ENCODE measurements around the gene GDPD5.
A peak's percentile ranks its signal among the peaks of the same experiment; 100 is the strongest.

GDPD5 gene

DNA sequence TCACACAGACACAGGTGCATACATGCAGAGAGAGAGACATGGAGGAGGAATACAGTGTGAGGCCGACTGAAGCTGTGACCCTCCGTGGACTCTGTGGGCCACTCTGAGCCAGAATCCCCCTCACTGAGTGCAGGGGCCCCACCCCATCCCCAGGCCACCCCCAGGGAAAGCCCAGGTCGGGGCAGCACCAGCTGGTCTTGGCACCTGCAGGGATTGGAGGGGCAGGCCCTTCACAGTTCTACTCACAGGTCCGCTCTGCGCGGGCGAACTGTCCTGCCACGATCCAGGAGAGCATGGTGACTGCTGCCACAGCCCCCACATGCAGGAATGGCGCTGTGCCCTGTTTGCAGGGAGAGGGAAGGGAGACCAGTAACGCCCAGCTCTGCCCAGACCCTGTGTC, 76.5 kb downstream of the GDPD5 start:
- H3K9me3 ChIP-seq (ENCODE audit: control insufficient read depth, low read length), result no peaks in the 10 kb centered on the region
- H3K36me3 ChIP-seq (ENCODE audit: control insufficient read depth, insufficient read depth, low read length), result peaks cover 3% of the 10 kb centered on the region
- H3K27me3 ChIP-seq (replicated peaks; ENCODE audit: control insufficient read depth, insufficient read depth, low read length, poor library complexity, severe bottlenecking), result no peaks in the 10 kb centered on the region
- no peaks in the 10 kb centered on the region for H3K4me1 ChIP-seq (ENCODE audit: control insufficient read depth, insufficient read depth, low read length, poor library complexity, severe bottlenecking)
- no peak for DNase-seq
- no peak overlapping the region for H3K27ac ChIP-seq (ENCODE audit: insufficient read depth, low read length, poor library complexity, severe bottlenecking)
- H3K4me3 ChIP-seq (ENCODE audit: insufficient read depth, low read depth, low read length, poor library complexity, severe bottlenecking), result no peak overlapping the region

DNA sequence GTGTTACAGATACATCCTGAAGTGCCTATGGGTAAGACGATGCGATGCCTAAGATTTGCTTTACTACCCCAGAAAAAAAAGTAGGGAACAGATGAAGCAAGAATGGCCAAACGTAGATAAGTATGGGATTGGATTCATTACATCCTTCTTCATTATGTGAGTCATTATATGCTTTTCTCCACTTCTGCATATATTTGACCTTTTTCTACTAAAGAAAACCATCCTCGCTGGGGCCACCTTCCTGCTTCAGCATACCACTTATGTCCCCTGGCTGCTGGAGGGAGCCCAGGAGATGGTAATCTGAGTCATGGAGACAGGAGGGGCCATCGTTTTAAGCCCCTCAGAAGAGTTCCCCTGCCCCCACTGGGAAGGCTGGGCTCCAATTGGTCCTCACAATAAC, 78.3 kb downstream of the GDPD5 start:
- no peaks in the 10 kb centered on the region for H3K36me3 ChIP-seq (ENCODE audit: control insufficient read depth, insufficient read depth, low read length)
- H3K4me1 ChIP-seq (ENCODE audit: control insufficient read depth, insufficient read depth, low read length, poor library complexity, severe bottlenecking), result no peaks in the 10 kb centered on the region
- DNase-seq, result no peak
- H3K9me3 ChIP-seq (ENCODE audit: control insufficient read depth, low read length), result no peaks in the 10 kb centered on the region
- no peak overlapping the region for H3K4me3 ChIP-seq (ENCODE audit: insufficient read depth, low read depth, low read length, poor library complexity, severe bottlenecking)
- H3K27ac ChIP-seq (ENCODE audit: insufficient read depth, low read length, poor library complexity, severe bottlenecking), result no peak overlapping the region
- no peaks in the 10 kb centered on the region for H3K27me3 ChIP-seq (replicated peaks; ENCODE audit: control insufficient read depth, insufficient read depth, low read length, poor library complexity, severe bottlenecking)

DNA sequence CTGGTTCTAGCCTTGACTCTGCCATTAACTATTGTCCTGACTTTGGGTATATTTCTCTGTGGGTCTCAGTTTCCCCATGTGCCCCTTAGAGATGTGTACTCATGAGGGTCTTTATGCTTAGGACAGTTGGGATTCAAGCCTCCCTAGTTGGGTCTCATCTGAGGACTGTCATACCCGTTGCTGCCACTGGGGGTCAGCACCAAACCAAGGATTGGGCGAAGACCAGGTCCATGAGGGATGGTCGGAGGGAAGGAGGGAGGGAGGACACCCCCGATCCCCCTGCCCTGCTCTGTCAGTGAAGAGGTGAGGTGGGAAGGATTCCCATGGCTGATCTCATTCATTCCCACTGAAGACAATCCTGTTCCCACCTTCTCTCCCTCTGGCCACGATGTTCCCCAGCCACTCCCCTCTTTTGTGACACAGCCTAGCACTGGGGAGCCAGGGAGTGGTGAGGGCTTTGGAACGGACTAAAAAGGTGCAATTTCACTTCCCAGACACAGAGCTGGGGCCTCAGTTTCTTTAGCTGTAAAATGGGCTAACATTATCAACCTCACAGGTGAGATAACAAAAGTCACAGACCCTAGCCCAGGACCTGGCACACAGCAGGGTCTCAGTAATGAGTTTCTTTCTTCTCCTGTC, 80.3 kb downstream of the GDPD5 start:
- no peak overlapping the region for H3K27ac ChIP-seq (ENCODE audit: insufficient read depth, low read length, poor library complexity, severe bottlenecking)
- no peaks in the 10 kb centered on the region for H3K4me1 ChIP-seq (ENCODE audit: control insufficient read depth, insufficient read depth, low read length, poor library complexity, severe bottlenecking)
- peaks cover 16% of the 10 kb centered on the region for H3K36me3 ChIP-seq (ENCODE audit: control insufficient read depth, insufficient read depth, low read length)
- no peak overlapping the region for H3K4me3 ChIP-seq (ENCODE audit: insufficient read depth, low read depth, low read length, poor library complexity, severe bottlenecking)
- H3K27me3 ChIP-seq (replicated peaks; ENCODE audit: control insufficient read depth, insufficient read depth, low read length, poor library complexity, severe bottlenecking), result no peaks in the 10 kb centered on the region
- H3K9me3 ChIP-seq (ENCODE audit: control insufficient read depth, low read length), result no peaks in the 10 kb centered on the region
- peak; percentile 48 to 59 (median 54) for DNase-seq

DNA sequence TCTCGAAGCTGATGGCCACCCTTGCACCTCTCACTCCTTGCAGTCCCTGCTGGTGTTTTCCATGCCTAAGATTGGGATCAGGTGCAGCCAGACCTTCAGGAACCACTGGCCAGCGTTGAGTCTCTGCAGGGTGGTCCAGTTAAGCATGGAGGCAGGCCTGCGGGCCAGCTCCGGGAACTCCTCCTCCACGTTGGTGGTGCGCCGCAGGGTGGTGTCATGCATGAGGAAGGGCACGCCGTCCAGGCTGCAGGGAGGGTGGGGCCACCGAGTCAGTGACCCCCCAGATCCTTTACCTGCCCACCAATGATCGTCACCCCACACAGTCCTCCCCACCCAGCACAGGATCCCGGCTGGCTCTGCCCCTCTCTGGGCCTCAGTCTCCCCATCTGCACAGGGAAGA, 82.7 kb downstream of the GDPD5 start:
- DNase-seq, result no peak
- H3K27ac ChIP-seq (ENCODE audit: insufficient read depth, low read length, poor library complexity, severe bottlenecking), result no peak overlapping the region
- no peaks in the 10 kb centered on the region for H3K4me1 ChIP-seq (ENCODE audit: control insufficient read depth, insufficient read depth, low read length, poor library complexity, severe bottlenecking)
- peaks cover 21% of the 10 kb centered on the region for H3K36me3 ChIP-seq (ENCODE audit: control insufficient read depth, insufficient read depth, low read length)
- no peak overlapping the region for H3K4me3 ChIP-seq (ENCODE audit: insufficient read depth, low read depth, low read length, poor library complexity, severe bottlenecking)
- H3K27me3 ChIP-seq (replicated peaks; ENCODE audit: control insufficient read depth, insufficient read depth, low read length, poor library complexity, severe bottlenecking), result no peaks in the 10 kb centered on the region
- H3K9me3 ChIP-seq (ENCODE audit: control insufficient read depth, low read length), result no peaks in the 10 kb centered on the region

DNA sequence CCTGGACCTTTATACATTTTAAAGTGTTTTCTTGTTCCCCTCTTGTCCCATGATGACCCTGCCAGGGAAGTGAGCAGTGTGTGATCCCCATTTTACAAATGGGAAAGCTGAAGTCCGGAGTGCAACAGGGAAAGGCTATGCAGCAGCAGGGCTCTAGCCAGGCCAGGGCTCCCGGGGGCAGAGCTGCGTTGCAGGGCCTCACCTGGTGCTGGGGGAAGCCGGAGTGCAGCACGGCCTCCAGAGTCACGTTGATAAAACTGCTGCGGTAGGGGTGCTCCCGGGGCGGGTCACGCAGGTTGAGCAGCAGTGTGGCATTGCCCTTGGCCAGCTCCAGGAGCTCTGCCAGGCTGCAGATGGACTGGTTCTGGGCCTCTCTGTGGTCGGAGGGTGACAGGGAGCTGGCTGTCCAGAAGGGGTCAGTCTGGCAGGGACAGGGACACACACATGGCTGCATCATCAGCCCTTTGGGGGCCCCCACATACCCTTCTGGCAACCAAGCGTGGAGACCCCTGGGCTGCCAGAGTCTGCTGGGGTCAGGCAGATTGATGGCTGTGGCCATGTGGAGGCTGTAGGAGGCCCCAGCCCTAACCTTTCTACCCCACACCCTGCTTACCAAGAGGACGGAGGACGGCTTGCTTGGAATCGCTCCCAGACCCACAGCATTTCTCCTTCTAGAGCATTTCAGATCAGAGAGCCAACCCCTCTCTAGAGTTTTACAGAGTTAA, 83.4 kb downstream of the GDPD5 start:
- Histone ChIP-seq H3K4me3 (ENCODE audit: insufficient read depth, low read depth, low read length, poor library complexity, severe bottlenecking) (no peak overlapping the region), H3K9me3 (ENCODE audit: control insufficient read depth, low read length) (no peaks in the 10 kb centered on the region), H3K36me3 (ENCODE audit: control insufficient read depth, insufficient read depth, low read length) (peaks cover 21% of the 10 kb centered on the region), H3K4me1 (ENCODE audit: control insufficient read depth, insufficient read depth, low read length, poor library complexity, severe bottlenecking) (no peaks in the 10 kb centered on the region), H3K27ac (ENCODE audit: insufficient read depth, low read length, poor library complexity, severe bottlenecking) (no peak overlapping the region), H3K27me3 (replicated peaks; ENCODE audit: control insufficient read depth, insufficient read depth, low read length, poor library complexity, severe bottlenecking) (no peaks in the 10 kb centered on the region)
- DNase-seq, result no peak

DNA sequence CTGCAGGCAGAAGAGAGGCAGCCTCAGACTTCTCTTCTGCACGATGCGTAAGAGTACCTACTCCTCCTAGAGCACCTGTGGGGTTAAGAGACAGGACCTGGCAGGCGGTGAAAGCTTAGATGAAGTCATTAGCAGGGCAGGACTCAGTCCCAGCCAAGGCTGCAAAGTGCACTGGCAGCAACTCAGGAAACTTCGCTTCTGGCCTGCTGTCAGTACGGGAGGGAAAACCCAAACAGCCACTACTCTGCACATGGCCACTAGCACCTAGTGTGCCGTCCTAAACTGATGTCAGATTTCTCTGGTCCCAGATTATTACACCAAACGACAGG, 84.0 kb downstream of the GDPD5 start:
- peaks cover 21% of the 10 kb centered on the region for H3K36me3 ChIP-seq (ENCODE audit: control insufficient read depth, insufficient read depth, low read length)
- DNase-seq, result no peak
- no peak overlapping the region for H3K4me3 ChIP-seq (ENCODE audit: insufficient read depth, low read depth, low read length, poor library complexity, severe bottlenecking)
- H3K9me3 ChIP-seq (ENCODE audit: control insufficient read depth, low read length), result no peaks in the 10 kb centered on the region
- no peaks in the 10 kb centered on the region for H3K4me1 ChIP-seq (ENCODE audit: control insufficient read depth, insufficient read depth, low read length, poor library complexity, severe bottlenecking)
- no peak overlapping the region for H3K27ac ChIP-seq (ENCODE audit: insufficient read depth, low read length, poor library complexity, severe bottlenecking)
- no peaks in the 10 kb centered on the region for H3K27me3 ChIP-seq (replicated peaks; ENCODE audit: control insufficient read depth, insufficient read depth, low read length, poor library complexity, severe bottlenecking)

DNA sequence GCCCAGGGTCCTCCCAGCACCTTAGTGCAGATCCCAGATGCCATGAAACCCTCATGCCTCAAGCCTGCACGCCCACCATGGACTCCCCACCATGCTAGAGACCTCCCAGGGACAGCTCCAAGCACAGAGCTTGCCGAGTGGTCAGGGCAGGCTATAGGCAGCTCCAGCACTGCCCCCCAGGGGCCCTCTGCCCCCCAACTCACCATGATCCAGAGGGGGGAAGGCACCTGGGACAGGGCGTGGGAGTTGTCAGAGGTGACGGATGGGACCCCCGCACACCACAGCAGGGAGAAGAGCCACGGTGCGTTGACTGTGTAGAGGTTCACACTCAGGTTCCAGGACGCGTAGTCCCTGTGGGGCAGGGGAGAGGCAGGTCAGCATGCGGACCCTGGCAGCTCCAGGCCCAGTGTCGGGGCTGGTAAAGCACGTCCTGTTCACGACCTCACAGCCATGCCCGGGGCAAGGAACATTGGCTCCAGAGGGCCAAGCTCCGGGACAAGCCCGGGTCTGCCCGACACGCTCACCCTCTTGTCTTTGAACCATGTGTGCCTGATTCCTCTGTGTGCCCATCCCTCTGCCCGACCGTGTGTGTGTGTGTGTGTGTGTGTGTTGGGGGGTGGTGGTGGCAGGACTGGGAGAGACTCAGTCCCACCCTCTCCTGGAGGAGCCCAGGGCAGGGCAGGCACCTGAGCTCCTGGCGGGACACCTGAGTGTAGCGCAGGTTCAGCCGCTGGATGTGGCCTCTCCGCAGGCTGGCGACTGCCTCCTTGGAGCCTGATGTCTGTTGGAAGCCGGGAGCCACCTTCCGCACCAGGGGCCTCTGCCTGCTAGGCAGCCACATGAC, 84.6 kb downstream of the GDPD5 start:
- no peaks in the 10 kb centered on the region for H3K9me3 ChIP-seq (ENCODE audit: control insufficient read depth, low read length)
- DNase-seq, result no peak
- no peak overlapping the region for H3K4me3 ChIP-seq (ENCODE audit: insufficient read depth, low read depth, low read length, poor library complexity, severe bottlenecking)
- no peak overlapping the region for H3K27ac ChIP-seq (ENCODE audit: insufficient read depth, low read length, poor library complexity, severe bottlenecking)
- no peaks in the 10 kb centered on the region for H3K27me3 ChIP-seq (replicated peaks; ENCODE audit: control insufficient read depth, insufficient read depth, low read length, poor library complexity, severe bottlenecking)
- H3K36me3 ChIP-seq (ENCODE audit: control insufficient read depth, insufficient read depth, low read length), result peaks cover 22% of the 10 kb centered on the region
- H3K4me1 ChIP-seq (ENCODE audit: control insufficient read depth, insufficient read depth, low read length, poor library complexity, severe bottlenecking), result no peaks in the 10 kb centered on the region

DNA sequence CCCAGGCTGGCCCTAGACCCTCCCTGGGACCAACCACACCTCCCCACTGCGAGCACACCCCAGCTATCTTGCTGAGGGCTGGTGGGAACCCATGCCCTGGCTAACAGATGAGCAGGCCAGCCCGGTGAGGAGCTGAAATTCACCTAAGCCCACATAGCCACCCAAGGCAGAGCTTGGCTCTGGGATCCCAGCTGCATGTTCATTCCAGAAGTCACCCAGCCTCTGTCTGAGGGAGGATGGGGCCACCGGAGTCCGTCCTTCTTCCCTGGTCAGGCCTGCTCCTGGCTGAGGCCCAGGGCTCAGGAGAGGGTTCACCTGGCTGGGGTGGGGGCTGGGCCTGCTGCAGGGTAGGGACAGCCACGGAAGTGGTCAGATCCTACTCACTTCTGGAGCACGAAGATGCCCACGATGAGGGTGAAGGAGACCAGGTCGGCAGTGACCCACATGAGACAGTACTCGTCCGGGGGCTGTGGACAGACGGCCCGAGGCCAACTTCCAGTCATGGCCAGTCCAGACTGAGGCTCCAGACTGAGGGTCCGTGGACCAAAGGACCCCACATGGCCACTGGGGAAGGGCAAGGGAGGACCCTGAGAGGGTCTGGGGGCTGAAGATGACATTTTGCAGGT, 86.1 kb downstream of the GDPD5 start:
- no peaks in the 10 kb centered on the region for H3K4me1 ChIP-seq (ENCODE audit: control insufficient read depth, insufficient read depth, low read length, poor library complexity, severe bottlenecking)
- H3K36me3 ChIP-seq (ENCODE audit: control insufficient read depth, insufficient read depth, low read length), result peaks cover 36% of the 10 kb centered on the region
- no peaks in the 10 kb centered on the region for H3K27me3 ChIP-seq (replicated peaks; ENCODE audit: control insufficient read depth, insufficient read depth, low read length, poor library complexity, severe bottlenecking)
- H3K4me3 ChIP-seq (ENCODE audit: insufficient read depth, low read depth, low read length, poor library complexity, severe bottlenecking), result no peak overlapping the region
- no peak overlapping the region for H3K27ac ChIP-seq (ENCODE audit: insufficient read depth, low read length, poor library complexity, severe bottlenecking)
- no peaks in the 10 kb centered on the region for H3K9me3 ChIP-seq (ENCODE audit: control insufficient read depth, low read length)
- no peak for DNase-seq

DNA sequence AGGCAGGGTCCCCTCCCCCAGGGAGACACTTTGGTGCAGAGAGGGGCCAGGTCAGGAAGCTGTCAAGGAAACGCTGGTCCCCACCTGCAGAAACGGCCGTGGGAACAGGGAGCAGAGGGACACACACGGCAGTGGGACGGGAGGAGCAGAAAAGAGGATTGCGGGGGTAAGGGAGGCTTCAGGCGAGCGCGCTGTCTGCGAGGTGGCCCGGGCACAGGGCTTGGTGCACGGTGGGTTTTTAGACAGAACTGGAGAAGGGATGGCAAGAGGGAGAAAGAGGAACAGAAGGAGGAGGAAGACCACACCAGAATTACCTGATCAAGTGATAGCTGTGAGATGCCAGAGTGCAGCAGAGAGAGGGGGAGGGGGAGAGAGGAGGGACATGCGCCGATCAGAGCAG, 86.7 kb downstream of the GDPD5 start:
- Histone ChIP-seq H3K27ac (ENCODE audit: insufficient read depth, low read length, poor library complexity, severe bottlenecking) (no peak overlapping the region), H3K4me1 (ENCODE audit: control insufficient read depth, insufficient read depth, low read length, poor library complexity, severe bottlenecking) (no peaks in the 10 kb centered on the region), H3K27me3 (replicated peaks; ENCODE audit: control insufficient read depth, insufficient read depth, low read length, poor library complexity, severe bottlenecking) (no peaks in the 10 kb centered on the region), H3K36me3 (ENCODE audit: control insufficient read depth, insufficient read depth, low read length) (peaks cover 37% of the 10 kb centered on the region), H3K9me3 (ENCODE audit: control insufficient read depth, low read length) (no peaks in the 10 kb centered on the region), H3K4me3 (ENCODE audit: insufficient read depth, low read depth, low read length, poor library complexity, severe bottlenecking) (no peak overlapping the region)
- no peak for DNase-seq
